ENCODE data around the gene SYK.
A peak's percentile ranks its signal among the peaks of the same experiment; 100 is the strongest.
"Not testable (repeated sequence)": the region's sequence is repeated elsewhere in the genome, so short reads cannot be mapped to it uniquely, and the experiment has no call there.

SYK gene

GRCh38 chr9:90789408-90789807 lies 12.2 kb upstream of the SYK start:
- H2AFZ ChIP-seq (ENCODE audit: low read depth, low read length), result no peak overlapping the region
- H3K9me3 ChIP-seq (ENCODE audit: insufficient read depth, low read length), result peaks cover 21% of the 10 kb centered on the region
- peak overlapping the region; percentile 97 for H3K9ac ChIP-seq (ENCODE audit: low read length)
- peak overlapping the region; percentile 92 for H3K4me2 ChIP-seq (ENCODE audit: low read length)
- peaks cover 72% of the 10 kb centered on the region for H3K4me1 ChIP-seq (ENCODE audit: low read length)
- H4K20me1 ChIP-seq (ENCODE audit: insufficient read depth, low read length), result no peaks in the 10 kb centered on the region
- H3K79me2 ChIP-seq (ENCODE audit: low read length), result peaks cover 7% of the 10 kb centered on the region
- TF ChIP-seq, protein P1, sequence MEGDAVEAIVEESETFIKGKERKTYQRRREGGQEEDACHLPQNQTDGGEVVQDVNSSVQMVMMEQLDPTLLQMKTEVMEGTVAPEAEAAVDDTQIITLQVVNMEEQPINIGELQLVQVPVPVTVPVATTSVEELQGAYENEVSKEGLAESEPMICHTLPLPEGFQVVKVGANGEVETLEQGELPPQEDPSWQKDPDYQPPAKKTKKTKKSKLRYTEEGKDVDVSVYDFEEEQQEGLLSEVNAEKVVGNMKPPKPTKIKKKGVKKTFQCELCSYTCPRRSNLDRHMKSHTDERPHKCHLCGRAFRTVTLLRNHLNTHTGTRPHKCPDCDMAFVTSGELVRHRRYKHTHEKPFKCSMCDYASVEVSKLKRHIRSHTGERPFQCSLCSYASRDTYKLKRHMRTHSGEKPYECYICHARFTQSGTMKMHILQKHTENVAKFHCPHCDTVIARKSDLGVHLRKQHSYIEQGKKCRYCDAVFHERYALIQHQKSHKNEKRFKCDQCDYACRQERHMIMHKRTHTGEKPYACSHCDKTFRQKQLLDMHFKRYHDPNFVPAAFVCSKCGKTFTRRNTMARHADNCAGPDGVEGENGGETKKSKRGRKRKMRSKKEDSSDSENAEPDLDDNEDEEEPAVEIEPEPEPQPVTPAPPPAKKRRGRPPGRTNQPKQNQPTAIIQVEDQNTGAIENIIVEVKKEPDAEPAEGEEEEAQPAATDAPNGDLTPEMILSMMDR (IDR thresholded peaks at IDR 0.05; ENCODE audit: low read depth, low read length), result no peak
- TF ChIP-seq EZH2phosphoT487 (IDR thresholded peaks at IDR 0.05; ENCODE audit: low read depth), result no peak
- H3K27me3 ChIP-seq (ENCODE audit: low read depth, low read length), result no peaks in the 10 kb centered on the region
- peak overlapping the region; percentile 57 for H3K4me3 ChIP-seq (ENCODE audit: low read length)
- peaks cover 15% of the 10 kb centered on the region for H3K36me3 ChIP-seq (replicated peaks; ENCODE audit: low read depth, low read length)
- H3K27ac ChIP-seq (ENCODE audit: low read length), result peak overlapping the region; percentile 100

- H2AFZ ChIP-seq (ENCODE audit: low read depth, low read length), result no peak overlapping the region
- H3K4me2 ChIP-seq (ENCODE audit: low read length), result peak overlapping the region; percentile 92
- peak overlapping the region; percentile 97 for H3K9ac ChIP-seq (ENCODE audit: low read length)
- no peaks in the 10 kb centered on the region for H4K20me1 ChIP-seq (ENCODE audit: insufficient read depth, low read length)
- no peak for TF ChIP-seq EZH2phosphoT487 (IDR thresholded peaks at IDR 0.05; ENCODE audit: low read depth)
- TF ChIP-seq, protein P1 (IDR thresholded peaks at IDR 0.05; ENCODE audit: low read depth, low read length), result no peak
- no peaks in the 10 kb centered on the region for H3K27me3 ChIP-seq (ENCODE audit: low read depth, low read length)
- peaks cover 21% of the 10 kb centered on the region for H3K9me3 ChIP-seq (ENCODE audit: insufficient read depth, low read length)
- peak overlapping the region; percentile 100 for H3K27ac ChIP-seq (ENCODE audit: low read length)
- H3K36me3 ChIP-seq (replicated peaks; ENCODE audit: low read depth, low read length), result peaks cover 13% of the 10 kb centered on the region
- H3K4me3 ChIP-seq (ENCODE audit: low read length), result peak overlapping the region; percentile 57
- H3K79me2 ChIP-seq (ENCODE audit: low read length), result peaks cover 8% of the 10 kb centered on the region
- peaks cover 76% of the 10 kb centered on the region for H3K4me1 ChIP-seq (ENCODE audit: low read length)
Measured at GRCh38 chr9:90789862-90790261, 11.8 kb upstream of the SYK start.

DNA sequence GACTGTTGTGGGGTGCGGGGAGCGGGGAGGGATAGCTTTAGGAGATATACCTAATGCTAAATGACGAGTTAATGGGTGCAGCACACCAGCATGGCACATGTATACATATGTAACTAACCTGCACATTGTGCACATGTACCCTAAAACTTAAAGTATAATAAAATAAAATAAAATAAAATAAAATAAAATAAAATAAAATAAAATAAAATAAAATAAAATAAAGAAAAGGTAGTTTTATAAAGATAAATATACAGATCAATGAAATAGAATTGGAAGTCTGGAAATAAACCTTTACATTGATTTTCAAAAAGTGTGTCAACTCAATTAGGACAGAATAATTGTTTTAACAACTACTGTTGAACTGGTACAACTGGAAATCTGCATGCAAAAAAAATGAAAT lies 8.6 kb upstream of the SYK start:
- peaks cover 11% of the 10 kb centered on the region for H3K79me2 ChIP-seq (ENCODE audit: low read length)
- H3K36me3 ChIP-seq (replicated peaks; ENCODE audit: low read depth, low read length); H4K20me1 ChIP-seq (ENCODE audit: insufficient read depth, low read length); H3K4me3 ChIP-seq (ENCODE audit: low read length); H2AFZ ChIP-seq (ENCODE audit: low read depth, low read length); H3K27me3 ChIP-seq (ENCODE audit: low read depth, low read length): not testable (repeated sequence)
- peaks cover 14% of the 10 kb centered on the region; the same call in 1 of the 2 replicates for H3K9me3 ChIP-seq (ENCODE audit: insufficient read depth, low read length)
- peak overlapping the region; percentile 98 for H3K27ac ChIP-seq (ENCODE audit: low read length)
- peaks cover 84% of the 10 kb centered on the region for H3K4me1 ChIP-seq (ENCODE audit: low read length)
- peak overlapping the region; percentile 21; the same call in 1 of the 2 replicates for H3K9ac ChIP-seq (ENCODE audit: low read length)
- H3K4me2 ChIP-seq (ENCODE audit: low read length), result peak overlapping the region; percentile 31

- H3K4me1 ChIP-seq (ENCODE audit: low read length), result peaks cover 87% of the 10 kb centered on the region
- H3K27me3 ChIP-seq (ENCODE audit: low read depth, low read length), result no peaks in the 10 kb centered on the region
- TF ChIP-seq EZH2phosphoT487 (IDR thresholded peaks at IDR 0.05; ENCODE audit: low read depth), result no peak
- TF ChIP-seq, protein P1 (IDR thresholded peaks at IDR 0.05; ENCODE audit: low read depth, low read length), result no peak
- H3K36me3 ChIP-seq (replicated peaks; ENCODE audit: low read depth, low read length), result peaks cover 7% of the 10 kb centered on the region
- H3K27ac ChIP-seq (ENCODE audit: low read length), result peak overlapping the region; percentile 98
- H3K4me2 ChIP-seq (ENCODE audit: low read length), result peak overlapping the region; percentile 75
- H3K79me2 ChIP-seq (ENCODE audit: low read length), result peaks cover 11% of the 10 kb centered on the region
- H3K4me3 ChIP-seq (ENCODE audit: low read length), result peak overlapping the region; percentile 22; the same call in 1 of the 2 replicates
- peak overlapping the region; percentile 83; the same call in 1 of the 2 replicates for H3K9ac ChIP-seq (ENCODE audit: low read length)
- H2AFZ ChIP-seq (ENCODE audit: low read depth, low read length), result no peak overlapping the region
- no peaks in the 10 kb centered on the region for H4K20me1 ChIP-seq (ENCODE audit: insufficient read depth, low read length)
- H3K9me3 ChIP-seq (ENCODE audit: insufficient read depth, low read length), result peaks cover 14% of the 10 kb centered on the region; the same call in 1 of the 2 replicates
Measured at GRCh38 chr9:90793729-90794128, 7.9 kb upstream of the SYK start.
